Sigmoid colon (tissue), 7 donors: ENCODE data around the gene TMEM186. TPM values are rescaled to one million over a fixed set of nuclear protein-coding genes. Genes with fewer than 3 reads are reported as not detected.
"Not testable (repeated sequence)": the region's sequence is repeated elsewhere in the genome, so short reads cannot be mapped to it uniquely, and the experiment has no call there.

Experiments used
- DNase-seq: peaks from one replicate; pipeline ENCODE4 v3.0.0-alpha.2; 2019
- H3K27ac ChIP-seq, 4 donors: fragments of 200-600 bp; sonication (generic); one replicate each; pipeline ENCODE4 v1.5.1; 2016 to 2019; ENCODE audit warnings: mild to moderate bottlenecking in 1 of 4
- H3K27me3 ChIP-seq, 3 donors: fragments of 200-600 bp; sonication (generic); one replicate each; pipeline ENCODE4 v1.5.1; 2019; ENCODE audit warnings: mild to moderate bottlenecking in 1 of 3
- H3K36me3 ChIP-seq, 4 donors: fragments of 200-600 bp; sonication (generic); one replicate each; pipeline ENCODE4 v1.5.1; 2016 to 2019
- H3K4me1 ChIP-seq, 4 donors: fragments of 200-600 bp; sonication (generic); one replicate each; pipeline ENCODE4 v1.5.1; 2017 to 2019
- H3K4me3 ChIP-seq, 4 donors: fragments of 200-600 bp; sonication (generic); one replicate each; pipeline ENCODE4 v1.5.1; 2017 to 2019; ENCODE audit warnings: mild to moderate bottlenecking in 2 of 4, moderate library complexity in 1 of 4
- H3K9me3 ChIP-seq, 4 donors: fragments of 200-600 bp in 3 of 4; sonication (generic) in 3 of 4; one replicate each; pipeline versions ENCODE4 v1.5.1 to v1.6.1; 2013 to 2019
- CTCF ChIP-seq, 4 experiments: fragments of 450-650 bp in 3 of 4; fragments of 200-600 bp in 1 of 4; IDR thresholded peaks; one replicate each; pipeline ENCODE4 v1.5.1; 2016 to 2019; ENCODE audit warnings: antibody characterized with exemption in 4 of 4, mild to moderate bottlenecking in 3 of 4, moderate library complexity in 2 of 4
- EP300 ChIP-seq, 4 donors: sonication (generic); formaldehyde crosslinking; IDR thresholded peaks; one replicate each; pipeline ENCODE4 v1.6.1; 2017; ENCODE audit warnings: antibody characterized with exemption in 4 of 4
- POLR2A ChIP-seq, 2 donors: fragments of 450-650 bp; IDR thresholded peaks; one replicate each; pipeline ENCODE4 v1.6.1; 2016; ENCODE audit warnings: antibody characterized with exemption in 2 of 2, mild to moderate bottlenecking in 2 of 2, moderate library complexity in 2 of 2
- POLR2AphosphoS5 ChIP-seq, 4 donors: sonication (generic); formaldehyde crosslinking; IDR thresholded peaks; one replicate each; pipeline ENCODE4 v1.6.1; 2017; ENCODE audit warnings: antibody characterized with exemption in 4 of 4
- WGBS, 2 donors: extraction: QIAGEN DNeasy Blood & Tissue Kit; methylation state at CpG; one replicate each; pipeline ENCODE4 v1.1.7; 2013; 5-methylcytosine and 5-hydroxymethylcytosine counted together
- intact Hi-C: fragments of 100-400 bp; cut with DNase I; formaldehyde crosslinking; loops from one replicate; pipeline ENCODE4 v1.15.1; 2023
- polyA plus RNA-seq, 3 donors: library from polyadenylated mRNA; stranded (reverse); fragments of 200-250 nt; gene quantifications; one replicate each; pipeline ENCODE4 v1.2.3, GENCODE V29; 2013
- total RNA-seq, 4 donors: library from RNA; depleted of rRNA; stranded (reverse); fragments of >200 nt; gene quantifications; one replicate each; pipeline ENCODE4 v1.1.0, GENCODE V29; 2016
- donor health status: healthy with polysubstance abuse.
- donor health status: Bipolar disorder and iron deficiency.
- donor health status: healthy.

TMEM186 gene
- total and polyA plus RNA-seq, 7 donors = 1.9 to 13.9 (median 9.9) TPM

GRCh38 chr16:8808009-8808408 is 10.6 kb upstream of the TMEM186 start:
- TF ChIP-seq EP300 (IDR thresholded peaks at IDR 0.05) (no peak), POLR2AphosphoS5 (IDR thresholded peaks at IDR 0.05) (no peak), CTCF (IDR thresholded peaks at IDR 0.05) (no peak), POLR2A (IDR thresholded peaks at IDR 0.05) (no peak)
- no peak overlapping the region for H3K27ac ChIP-seq
- intact Hi-C loops = no loop called here
- no peaks in the 10 kb centered on the region for H3K4me1 ChIP-seq
- WGBS, 2 donors = 95 to 96% methylated on average over 3 of the region's 3 CpGs
- H3K9me3 ChIP-seq = no peaks in the 10 kb centered on the region
- DNase-seq = no peak
- no peaks in the 10 kb centered on the region for H3K27me3 ChIP-seq
- H3K36me3 ChIP-seq = peaks cover 20 to 99% (median 63%) of the 10 kb centered on the region in 4 donors
- no peak overlapping the region for H3K4me3 ChIP-seq

- Histone ChIP-seq H3K4me3 (no peak overlapping the region), H3K9me3 (no peaks in the 10 kb centered on the region), H3K27me3 (no peaks in the 10 kb centered on the region), H3K4me1 (no peaks in the 10 kb centered on the region), H3K36me3 (peaks cover 11 to 99% (median 62%) of the 10 kb centered on the region in 4 donors), H3K27ac (no peak overlapping the region)
- intact Hi-C loops = no loop called here
- DNase-seq = no peak
- no peak for TF ChIP-seq POLR2A (IDR thresholded peaks at IDR 0.05)
- TF ChIP-seq POLR2AphosphoS5 (IDR thresholded peaks at IDR 0.05) = no peak
- WGBS, 2 donors = 96 to 97% methylated on average over 5 of the region's 5 CpGs
These were observed 9.8 kb upstream of the TMEM186 start for GRCh38 chr16:8807189-8807588.

GRCh38 chr16:8806272-8806983 is 9.0 kb upstream of the TMEM186 start:
- TF ChIP-seq POLR2A (IDR thresholded peaks at IDR 0.05) (no peak), CTCF (IDR thresholded peaks at IDR 0.05) (no peak), POLR2AphosphoS5 (IDR thresholded peaks at IDR 0.05) (no peak), EP300 (IDR thresholded peaks at IDR 0.05) (no peak)
- Histone ChIP-seq H3K27me3 (no peaks in the 10 kb centered on the region), H3K4me1 (no peaks in the 10 kb centered on the region), H3K4me3 (no peak overlapping the region), H3K27ac (no peak overlapping the region), H3K9me3 (no peaks in the 10 kb centered on the region), H3K36me3 (peaks cover 9 to 99% (median 58%) of the 10 kb centered on the region in 4 donors)
- intact Hi-C loops = no loop called here
- WGBS, 2 donors = 93% methylated on average over 13 of the region's 13 CpGs
- no peak for DNase-seq

- Histone ChIP-seq H3K4me1 (peaks cover 0 to 10% (median 4%) of the 10 kb centered on the region in 4 donors), H3K4me3 (no peak overlapping the region), H3K9me3 (no peaks in the 10 kb centered on the region), H3K27ac (no peak overlapping the region), H3K27me3 (no peaks in the 10 kb centered on the region), H3K36me3 (peaks cover 9 to 82% (median 46%) of the 10 kb centered on the region in 4 donors)
- no peak for TF ChIP-seq EP300 (IDR thresholded peaks at IDR 0.05)
- no peak for TF ChIP-seq POLR2A (IDR thresholded peaks at IDR 0.05)
- TF ChIP-seq POLR2AphosphoS5 (IDR thresholded peaks at IDR 0.05) = no peak
- TF ChIP-seq CTCF (IDR thresholded peaks at IDR 0.05) = no peak
- WGBS, 2 donors = 80 to 91% methylated on average over 6 of the region's 6 CpGs
- DNase-seq = no peak
- intact Hi-C loops = no loop called here
These were observed 6.9 kb upstream of the TMEM186 start for GRCh38 chr16:8804313-8804712.

- intact Hi-C loops = not testable (repeated sequence)
These were observed 6.3 kb upstream of the TMEM186 start for GRCh38 chr16:8803733-8804132.

More at GRCh38 chr16:8803733-8804132, 6.3 kb upstream of the TMEM186 start:
- Histone ChIP-seq H3K4me1 (peaks cover 0 to 16% (median 10%) of the 10 kb centered on the region in 4 donors), H3K36me3 (peaks cover 8 to 76% (median 41%) of the 10 kb centered on the region in 4 donors)
- 91 to 93% methylated on average over 12 of the region's 12 CpGs for WGBS, 2 donors
- H3K9me3 ChIP-seq, DNase-seq, H3K27ac ChIP-seq, H3K4me3 ChIP-seq, H3K27me3 ChIP-seq: not testable (repeated sequence)
